AG04449 (cell line): ENCODE results near the gene SCEL.

ENCODE experiments used
- CTCF ChIA-PET: fragments of 350-600 bp; formaldehyde crosslinking; extraction: SDS; loops from one replicate; lab custom pipeline; 2021; ENCODE audit warnings: antibody characterized with exemption; lab: Yijun Ruan, JAX
- POLR2A ChIA-PET: fragments of 400-600, 350-600 bp; formaldehyde crosslinking; extraction: SDS; loops from one replicate; lab custom pipeline; 2020; ENCODE audit warnings: antibody characterized with exemption, inconsistent platforms; lab: Yijun Ruan, JAX
- DNase-seq: peaks from one replicate; pipeline ENCODE4 v3.0.0-alpha.2; 2010; ENCODE audit warnings: low read depth, low spot score
- H3K4me3 ChIP-seq: 2 replicates; pipeline ENCODE4 v1.5.1; 2011; ENCODE audit warnings: low read depth, mild to moderate bottlenecking, control low read depth, low read length
- CTCF ChIP-seq: IDR thresholded peaks from one replicate; pipeline ENCODE4 v1.5.1; 2011; ENCODE audit warnings: mild to moderate bottlenecking, moderate library complexity, low read length, control low read depth, inconsistent platforms; ENCODE audit not compliant: insufficient read depth; ENCODE audit errors: missing control alignments

Gene SCEL

GRCh38 chr13:77502104-77502720 lies 33.3 kb upstream of the SCEL start:
- CTCF ChIA-PET = interaction anchor here (1.0 to 3.3 kb wide), 2 partner anchors 9 to 24 kb away, joined by 3 to 10 read pairs; no protein-coding TSS in a partner anchor
- DNase-seq = no peak
- no peak overlapping the region for H3K4me3 ChIP-seq
- POLR2A ChIA-PET = no interaction called here
- TF ChIP-seq CTCF = no peak

- ChIA-PET POLR2A (no interaction called here), CTCF (interaction anchor here (3.3 kb wide), 1 partner anchor 25 kb away, joined by 10 read pairs; no protein-coding TSS in a partner anchor)
- no peak overlapping the region for H3K4me3 ChIP-seq
- TF ChIP-seq CTCF = no peak
- DNase-seq = no peak
Measured at GRCh38 chr13:77503398-77503797, 32.1 kb upstream of the SCEL start.

GRCh38 chr13:77506874-77507273 lies 28.6 kb upstream of the SCEL start:
- POLR2A ChIA-PET = no interaction called here
- no peak for TF ChIP-seq CTCF
- no peak for DNase-seq
- CTCF ChIA-PET = interaction anchor here (0.7 kb wide), 1 partner anchor 29 kb away, joined by 4 read pairs; no protein-coding TSS in a partner anchor
- H3K4me3 ChIP-seq = no peak overlapping the region

GRCh38 chr13:77507931-77508776 lies 27.4 kb upstream of the SCEL start:
- POLR2A ChIA-PET = no interaction called here
- H3K4me3 ChIP-seq = no peak overlapping the region
- TF ChIP-seq CTCF = no peak
- no peak for DNase-seq
- CTCF ChIA-PET = no interaction called here

- no peak for DNase-seq
- no peak overlapping the region for H3K4me3 ChIP-seq
- CTCF ChIA-PET = no interaction called here
Measured at GRCh38 chr13:77508959-77509620, 26.4 kb upstream of the SCEL start.

More at GRCh38 chr13:77508959-77509620, 26.4 kb upstream of the SCEL start:
- TF ChIP-seq CTCF = no peak
- POLR2A ChIA-PET = no interaction called here
